HCT116 (cell line): Measurements from ENCODE around the gene TESK1. TPM values are rescaled to one million over a fixed set of nuclear protein-coding genes. Genes with fewer than 3 reads are reported as not detected.
"Not testable (repeated sequence)": the region's sequence is repeated elsewhere in the genome, so short reads cannot be mapped to it uniquely, and the experiment has no call there.

ENCODE experiments used
- ATAC-seq: fragments of 200-7000 bp; cut with Tn5 transposase; 2 replicates; pipeline ENCODE4 v1.9.1; 2020; ENCODE audit warnings: mild to moderate bottlenecking, moderate library complexity
- BruUV-seq: library from RNA; stranded (reverse); fragments of 400-500 nt; replicated peaks from 2 replicates; lab custom pipeline; 2021; lab: Mats Ljungman, UMichigan
- CTCF ChIA-PET: fragments of 300-600 bp; sonication (Branson Sonifier 250); formaldehyde crosslinking; loops from one replicate; lab custom pipeline; 2021; ENCODE audit warnings: antibody characterized with exemption; lab: Charles Lee
- POLR2A ChIA-PET: fragments of 300-600, 350-600 bp; sonication (Branson Sonifier 250); formaldehyde crosslinking; loops from one replicate; lab custom pipeline; 2021; ENCODE audit warnings: antibody characterized with exemption; lab: Charles Lee
- RAD21 ChIA-PET, 2 experiments: fragments of 300-600 bp; sonication (Branson Sonifier 250); formaldehyde crosslinking; loops; one replicate each; lab custom pipeline; 2023; ENCODE audit warnings: low total read pairs in 2 of 2; ENCODE audit not compliant: uncharacterized antibody in 2 of 2, unreplicated experiment in 2 of 2, low non-redundant PET in 1 of 2; lab: Charles Lee
- DNase-seq: peaks from one replicate; pipeline ENCODE4 v3.0.0-alpha.2; 2010; ENCODE audit warnings: low read depth, low spot score
- H2AFZ ChIP-seq: fragments of 200-600 bp; shearing (Covaris generic), sonication (generic); 2 replicates; pipeline ENCODE4 v1.6.1; 2017; ENCODE audit warnings: low read depth, mixed run types, mixed read lengths, antibody characterized with exemption, low read length; ENCODE audit not compliant: poor library complexity, severe bottlenecking
- H3K27ac ChIP-seq: 2 replicates; pipeline ENCODE4 v1.5.1; 2012; ENCODE audit warnings: low read depth, low read length
- H3K27me3 ChIP-seq: fragments of 200-600 bp; sonication (generic); 2 replicates; pipeline ENCODE4 v1.6.1; 2016; ENCODE audit warnings: mixed run types, low read length, mixed read lengths; ENCODE audit not compliant: insufficient read depth
- H3K36me3 ChIP-seq, 2 experiments: fragments of 200-500 bp in 1 of 2; fragments of 200-600 bp in 1 of 2; sonication (Bioruptor generic) in 1 of 2; sonication (generic) in 1 of 2; 2 replicates each; pipeline versions ENCODE4 v1.5.1 to v1.6.1; 2014 to 2016; ENCODE audit warnings: low read length in 2 of 2, inconsistent platforms in 1 of 2, mixed read lengths in 1 of 2, mixed run types in 1 of 2; ENCODE audit not compliant: insufficient read depth in 2 of 2, control insufficient read depth in 1 of 2
- H3K4me1 ChIP-seq, 2 experiments: fragments of 200-600 bp in 1 of 2; sonication (generic) in 1 of 2; 2 replicates each; pipeline versions ENCODE4 v1.5.1 to v1.6.1; 2012 to 2017; ENCODE audit warnings: low read length in 2 of 2, inconsistent platforms in 1 of 2, mild to moderate bottlenecking in 1 of 2, mixed read lengths in 1 of 2, mixed run types in 1 of 2, moderate library complexity in 1 of 2; ENCODE audit not compliant: insufficient read depth in 2 of 2, control insufficient read depth in 1 of 2
- H3K4me2 ChIP-seq: fragments of 200-600 bp; sonication (generic); 2 replicates; pipeline ENCODE4 v1.6.1; 2017; ENCODE audit warnings: mixed run types, low read length, mixed read lengths
- H3K4me3 ChIP-seq, 2 experiments: fragments of 200-600 bp in 1 of 2; sonication (generic) in 1 of 2; replicated peaks in 1 of 2; 2 replicates each; pipeline ENCODE4 v1.5.1; 2011 to 2016; ENCODE audit warnings: low read length in 2 of 2, control low read depth in 1 of 2, low read depth in 1 of 2, mild to moderate bottlenecking in 1 of 2, mixed read lengths in 1 of 2, mixed run types in 1 of 2
- H3K79me2 ChIP-seq: fragments of 200-600 bp; sonication (generic); 2 replicates; pipeline ENCODE4 v1.6.1; 2017; ENCODE audit warnings: mild to moderate bottlenecking, mixed run types, low read length, moderate library complexity, mixed read lengths; ENCODE audit not compliant: insufficient read depth
- H3K9ac ChIP-seq: fragments of 200-600 bp; sonication (generic); 2 replicates; pipeline ENCODE4 v1.6.1; 2016; ENCODE audit warnings: low read length, mixed read lengths
- H3K9me2 ChIP-seq: fragments of 200-600 bp; sonication (generic), shearing (Covaris generic); 2 replicates; pipeline ENCODE4 v1.6.1; 2017; ENCODE audit warnings: mixed run types, mild to moderate bottlenecking, moderate library complexity; ENCODE audit not compliant: insufficient read depth
- H3K9me3 ChIP-seq, 2 experiments: fragments of 200-500 bp in 1 of 2; fragments of 200-600 bp in 1 of 2; sonication (Bioruptor generic) in 1 of 2; sonication (generic) in 1 of 2; 2 replicates each; pipeline ENCODE4 v1.6.1; 2014 to 2017; ENCODE audit warnings: low read length in 2 of 2, mixed read lengths in 2 of 2, inconsistent platforms in 1 of 2, low read depth in 1 of 2, mild to moderate bottlenecking in 1 of 2, mixed run types in 1 of 2, moderate library complexity in 1 of 2; ENCODE audit not compliant: control insufficient read depth in 1 of 2, insufficient read depth in 1 of 2
- H4K20me1 ChIP-seq: fragments of 200-600 bp; sonication (generic), shearing (Covaris generic); 2 replicates; pipeline ENCODE4 v1.6.1; 2017; ENCODE audit warnings: mixed run types, mild to moderate bottlenecking, moderate library complexity; ENCODE audit not compliant: insufficient read depth
- ELF1 ChIP-seq: IDR thresholded peaks from 2 replicates; pipeline ENCODE4 v1.6.1; 2012; ENCODE audit warnings: low read depth, borderline replicate concordance
- EZH2 ChIP-seq: fragments of 200-600 bp; sonication (generic); IDR thresholded peaks from 2 replicates; pipeline ENCODE4 v1.6.1; 2017; ENCODE audit warnings: antibody characterized with exemption, mixed run types
- JUND ChIP-seq: IDR thresholded peaks from 2 replicates; pipeline ENCODE4 v1.6.1; 2012
- TCF7L2 ChIP-seq: IDR thresholded peaks from 2 replicates; pipeline ENCODE4 v1.7.0; 2011; ENCODE audit warnings: borderline replicate concordance, inconsistent platforms; ENCODE audit not compliant: insufficient read depth, insufficient read length; ENCODE audit errors: extremely low read depth
- ZNF274 ChIP-seq: fragments of 200-500 bp; sonication (Bioruptor generic); IDR thresholded peaks from 2 replicates; pipeline ENCODE4 v1.6.1; 2014; ENCODE audit warnings: mild to moderate bottlenecking, low read depth, low read length, inconsistent platforms
- intact Hi-C: fragments of 100-400 bp; cut with micrococcal nuclease; formaldehyde crosslinking; loops from 2 replicates; pipeline ENCODE4 v1.10.0; 2022
- total RNA-seq: library from RNA; stranded (reverse); gene quantifications from one replicate; pipeline ENCODE4 v1.2.1, GENCODE V29; 2021; ENCODE audit not compliant: unreplicated experiment
- TF ChIP-seq, protein P1 (sequence below): IDR thresholded peaks from 2 replicates; pipeline ENCODE4 v1.6.1; 2012
- TF ChIP-seq, protein P2 (sequence below): IDR thresholded peaks from 2 replicates; pipeline ENCODE4 v1.6.1; 2011; ENCODE audit warnings: mild to moderate bottlenecking, low read length, moderate library complexity; ENCODE audit not compliant: insufficient replicate concordance; ENCODE audit errors: extremely low read depth

Gene TESK1
- total RNA-seq, 1 experiment from 2014 or later, result 26.6 TPM

DNA sequence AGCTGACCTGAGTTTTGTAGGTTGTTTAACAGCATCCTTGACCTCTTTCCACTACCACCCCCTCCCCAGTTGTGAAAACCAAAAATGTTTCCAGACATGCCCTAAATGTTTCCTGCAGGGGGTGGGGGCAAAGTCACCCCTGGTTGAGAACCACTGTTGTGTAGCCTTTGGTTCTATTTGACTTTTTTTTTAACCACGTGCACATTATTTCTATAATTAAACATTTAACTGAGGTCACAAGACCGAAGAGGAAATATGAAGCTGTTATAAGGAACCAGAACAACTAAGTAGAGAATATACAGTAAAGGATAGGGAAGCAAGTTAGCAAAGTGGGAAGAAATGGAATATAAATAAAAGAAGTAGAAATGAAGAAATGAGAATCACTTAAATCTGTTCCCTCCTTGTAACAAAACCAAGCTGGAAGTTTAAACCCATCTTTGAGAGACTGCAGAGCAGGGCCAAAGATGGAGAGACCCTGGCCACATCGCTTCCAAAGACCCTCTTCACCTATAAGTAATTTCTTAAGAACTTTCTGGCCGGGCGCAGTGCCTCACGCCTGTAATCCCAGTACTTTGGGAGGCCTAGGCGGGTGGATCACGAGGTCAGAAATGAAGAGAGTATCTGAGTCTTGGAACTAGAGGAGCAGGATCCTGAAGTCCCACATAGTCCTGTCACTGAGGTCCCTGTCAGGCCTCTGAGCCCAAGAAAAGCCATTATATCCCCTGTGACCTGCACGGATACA lies 31.2 kb downstream of the TESK1 start:
- Histone ChIP-seq H3K9me2 (no peaks in the 10 kb centered on the region), H3K79me2 (no peaks in the 10 kb centered on the region), H4K20me1 (no peaks in the 10 kb centered on the region), H3K4me3 (no peak overlapping the region)
- CTCF ChIA-PET, result no interaction called here
- TF ChIP-seq EZH2 (no peak), TCF7L2 (no peak), ELF1 (no peak), ZNF274 (no peak), JUND (no peak)
- TF ChIP-seq, protein P1, sequence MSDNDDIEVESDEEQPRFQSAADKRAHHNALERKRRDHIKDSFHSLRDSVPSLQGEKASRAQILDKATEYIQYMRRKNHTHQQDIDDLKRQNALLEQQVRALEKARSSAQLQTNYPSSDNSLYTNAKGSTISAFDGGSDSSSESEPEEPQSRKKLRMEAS, result no peak
- TF ChIP-seq, protein P2, sequence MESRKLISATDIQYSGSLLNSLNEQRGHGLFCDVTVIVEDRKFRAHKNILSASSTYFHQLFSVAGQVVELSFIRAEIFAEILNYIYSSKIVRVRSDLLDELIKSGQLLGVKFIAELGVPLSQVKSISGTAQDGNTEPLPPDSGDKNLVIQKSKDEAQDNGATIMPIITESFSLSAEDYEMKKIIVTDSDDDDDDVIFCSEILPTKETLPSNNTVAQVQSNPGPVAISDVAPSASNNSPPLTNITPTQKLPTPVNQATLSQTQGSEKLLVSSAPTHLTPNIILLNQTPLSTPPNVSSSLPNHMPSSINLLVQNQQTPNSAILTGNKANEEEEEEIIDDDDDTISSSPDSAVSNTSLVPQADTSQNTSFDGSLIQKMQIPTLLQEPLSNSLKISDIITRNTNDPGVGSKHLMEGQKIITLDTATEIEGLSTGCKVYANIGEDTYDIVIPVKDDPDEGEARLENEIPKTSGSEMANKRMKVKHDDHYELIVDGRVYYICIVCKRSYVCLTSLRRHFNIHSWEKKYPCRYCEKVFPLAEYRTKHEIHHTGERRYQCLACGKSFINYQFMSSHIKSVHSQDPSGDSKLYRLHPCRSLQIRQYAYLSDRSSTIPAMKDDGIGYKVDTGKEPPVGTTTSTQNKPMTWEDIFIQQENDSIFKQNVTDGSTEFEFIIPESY, result no peak
- TF ChIP-seq, all 23 proteins: peak for 0
- no peak overlapping the region for H3K27ac ChIP-seq
- H3K9ac ChIP-seq, result no peak overlapping the region
- BruUV-seq, result no TSS peak
- RAD21 ChIA-PET, result no interaction called here
- H2AFZ ChIP-seq, result no peak overlapping the region
- no peak overlapping the region for H3K4me2 ChIP-seq
- no peaks in the 10 kb centered on the region for H3K4me1 ChIP-seq
- no peaks in the 10 kb centered on the region for H3K36me3 ChIP-seq
- no peak for ATAC-seq
- POLR2A ChIA-PET, result no interaction called here
- H3K9me3 ChIP-seq, result no peaks in the 10 kb centered on the region
- intact Hi-C loops, result no loop called here
- DNase-seq, result no peak
- H3K27me3 ChIP-seq, result no peaks in the 10 kb centered on the region

DNA sequence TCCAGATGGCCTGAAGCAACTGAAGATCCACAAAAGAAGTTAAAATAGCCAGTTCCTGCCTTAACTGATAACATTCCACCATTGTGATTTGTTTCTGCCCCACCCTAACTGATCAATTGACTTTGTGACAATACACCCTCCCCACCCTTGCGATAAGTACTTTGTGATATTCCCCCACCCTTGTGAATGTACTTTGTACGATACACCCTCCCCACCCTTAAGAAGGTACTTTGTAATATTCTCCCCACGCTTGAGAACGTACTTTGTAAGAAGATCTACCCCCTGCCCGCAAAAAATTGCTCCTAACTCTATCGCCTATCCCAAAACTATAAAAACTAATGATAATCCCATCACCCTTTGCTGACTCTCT lies 31.8 kb downstream of the TESK1 start:
- RAD21 ChIA-PET, H3K4me2 ChIP-seq, intact Hi-C loops, POLR2A ChIA-PET, H3K9me3 ChIP-seq, H3K79me2 ChIP-seq, BruUV-seq, H3K27me3 ChIP-seq, DNase-seq, H3K27ac ChIP-seq, H3K4me1 ChIP-seq, H4K20me1 ChIP-seq, ATAC-seq, H3K4me3 ChIP-seq, CTCF ChIA-PET, H3K9me2 ChIP-seq, H3K36me3 ChIP-seq, H2AFZ ChIP-seq, H3K9ac ChIP-seq: not testable (repeated sequence)

DNA sequence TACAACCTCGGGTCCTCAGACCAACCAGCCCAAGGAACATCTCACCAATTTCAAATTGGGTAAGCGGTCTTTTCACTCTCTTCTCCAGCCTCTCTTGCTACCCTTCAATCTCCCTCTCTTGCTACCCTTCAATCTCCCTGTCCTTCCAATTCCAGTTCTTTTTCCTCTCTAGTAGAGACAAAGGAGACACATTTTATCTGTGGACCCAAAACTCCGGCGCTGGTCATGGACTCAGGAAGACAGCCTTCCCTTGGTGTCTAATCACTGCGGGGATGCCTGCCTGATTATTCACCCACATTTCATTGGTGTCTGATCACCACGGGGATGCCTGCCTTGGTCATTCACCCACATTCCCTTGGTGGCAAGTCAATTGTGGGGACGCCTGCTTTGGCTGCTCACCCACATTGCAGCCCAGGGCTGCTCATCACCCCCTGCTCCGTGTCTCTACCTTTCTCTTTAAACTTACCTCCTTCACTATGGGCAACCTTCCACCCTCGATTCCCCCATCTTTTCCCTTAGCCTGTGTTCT lies 32.4 kb downstream of the TESK1 start:
- ATAC-seq, H3K9ac ChIP-seq, H3K36me3 ChIP-seq, CTCF ChIA-PET, H3K4me2 ChIP-seq, H2AFZ ChIP-seq, POLR2A ChIA-PET, H3K9me3 ChIP-seq, BruUV-seq, H3K27ac ChIP-seq, RAD21 ChIA-PET, H3K4me1 ChIP-seq, H3K79me2 ChIP-seq, H3K9me2 ChIP-seq, H4K20me1 ChIP-seq, intact Hi-C loops, DNase-seq, H3K4me3 ChIP-seq, H3K27me3 ChIP-seq: not testable (repeated sequence)
